ENCODE data around the gene HDAC4.

GRCh38 chr2:239401881-239402233 is 1.0 kb upstream of the HDAC4 start:
- TF ChIP-seq POLR2A (IDR thresholded peaks at IDR 0.05) (no peak), CTCF (IDR thresholded peaks at IDR 0.05) (no peak)
